Mammary epithelial cell (primary cell): ENCODE results near the gene SMIM22.

Experiments
- CTCF ChIP-seq, 2 donors: IDR thresholded peaks in 1 of 2; conservative IDR thresholded peaks in 1 of 2; 2 replicates each; pipeline ENCODE4 v1.5.1; 2011 to 2012; ENCODE audit warnings: inconsistent platforms in 2 of 2, low read length in 2 of 2, mild to moderate bottlenecking in 2 of 2, control low read depth in 1 of 2, low read depth in 1 of 2; ENCODE audit not compliant: insufficient read depth in 1 of 2; ENCODE audit errors: extremely low read depth in 1 of 2
- EZH2 ChIP-seq: IDR thresholded peaks from 2 replicates; pipeline ENCODE4 v1.6.1; 2012; ENCODE audit warnings: low read length, inconsistent platforms, borderline replicate concordance

- TF ChIP-seq EZH2 = no peak
- TF ChIP-seq CTCF (conservative IDR thresholded peaks at IDR 0.05 in 1 of 2, IDR thresholded peaks at IDR 0.05 in 1 of 2; ENCODE audit: extremely low read depth in 1 of 2, insufficient read depth in 1 of 2, low read depth in 1 of 2, low read length in 2 of 2) = no peak
Observed at GRCh38 chr16:4800290-4801041, 5.3 kb downstream of the SMIM22 start.
